T-helper 22 cell (primary cell): ENCODE data around the gene VSIG2.
A peak's percentile ranks its signal among the peaks of the same experiment; 100 is the strongest.

Experiments used
- DNase-seq: peaks from one replicate; pipeline ENCODE4 v3.0.0-alpha.2; 2020; ENCODE audit warnings: low read depth

VSIG2 gene

GRCh38 chr11:124763156-124763947 is 11.3 kb upstream of the VSIG2 start:
- peak; percentile 61 for DNase-seq

GRCh38 chr11:124762624-124763155 is 10.6 kb upstream of the VSIG2 start:
- no peak for DNase-seq

GRCh38 chr11:124762105-124762623 is 10.1 kb upstream of the VSIG2 start, which contains the start of gene ESAM:
Gene ESAM (minus strand): TSS chr11:124762290. CDS start chr11:124762154, 136 bp downstream.
- DNase-seq: peak; percentile 43

DNA sequence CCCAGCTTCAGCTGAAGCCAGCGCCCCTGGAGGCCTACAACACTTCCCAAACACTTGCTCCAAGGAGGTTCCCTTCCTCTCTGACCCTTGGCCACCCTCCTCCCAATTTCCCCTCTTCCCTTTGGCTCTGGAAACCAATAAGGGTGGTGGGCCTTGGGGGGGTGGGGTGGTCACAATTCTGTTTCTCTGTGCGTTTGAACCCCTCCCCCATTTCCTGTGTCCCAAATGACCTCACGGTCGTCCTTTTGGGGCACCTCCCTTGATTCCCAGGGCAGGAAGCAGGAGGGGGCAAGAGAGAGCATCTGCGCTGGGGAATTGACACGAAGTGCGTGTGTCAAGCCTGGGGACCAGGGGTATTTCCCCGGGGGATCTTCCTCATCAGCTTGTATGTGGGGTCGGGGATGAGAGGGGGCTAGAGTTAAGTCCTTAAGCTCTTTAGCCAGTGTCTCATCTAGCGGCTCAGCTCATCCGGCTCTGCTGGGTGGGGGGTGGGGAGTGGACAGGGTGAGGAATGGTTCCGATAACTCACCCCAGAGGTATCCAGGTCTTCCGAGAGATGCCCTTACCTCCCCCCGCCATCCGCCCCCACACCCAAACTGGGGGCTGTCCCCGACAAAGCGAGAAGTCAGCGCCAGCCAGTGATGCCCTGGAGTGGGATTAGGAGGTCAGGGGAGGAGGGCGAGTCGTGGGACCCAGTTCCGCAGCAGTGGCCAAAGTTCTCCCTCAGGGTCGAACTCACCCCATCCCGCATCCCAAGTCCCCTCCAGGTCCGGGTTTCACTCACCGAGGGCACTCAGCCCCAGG is 9.4 kb upstream of the VSIG2 start:
- DNase-seq: no peak

DNA sequence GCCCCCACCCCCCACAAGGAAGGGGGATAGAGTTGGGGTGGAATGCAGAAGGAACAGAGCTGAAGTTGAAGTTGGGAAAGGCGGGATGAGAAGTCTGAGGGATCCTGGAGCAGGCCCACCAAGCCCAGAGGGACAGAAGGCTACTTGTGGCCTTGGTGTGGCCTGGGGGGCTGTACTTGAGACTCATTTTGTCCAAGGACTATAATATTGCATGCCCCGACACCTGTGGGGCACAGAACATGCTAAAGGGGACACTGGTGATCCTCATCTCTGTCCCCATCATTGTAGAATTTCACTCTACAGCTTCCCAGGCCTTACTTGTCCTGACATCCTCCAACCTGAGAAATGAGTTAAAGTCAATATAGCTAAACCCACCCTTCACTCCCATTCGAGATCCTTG is 8.8 kb upstream of the VSIG2 start:
- no peak for DNase-seq

- DNase-seq: no peak
Observed at GRCh38 chr11:124760205-124760652, 8.2 kb upstream of the VSIG2 start.

GRCh38 chr11:124759266-124760204 is 7.5 kb upstream of the VSIG2 start:
- no peak for DNase-seq

- peak; percentile 39 for DNase-seq
Observed at GRCh38 chr11:124758355-124759265, 6.6 kb upstream of the VSIG2 start.

DNA sequence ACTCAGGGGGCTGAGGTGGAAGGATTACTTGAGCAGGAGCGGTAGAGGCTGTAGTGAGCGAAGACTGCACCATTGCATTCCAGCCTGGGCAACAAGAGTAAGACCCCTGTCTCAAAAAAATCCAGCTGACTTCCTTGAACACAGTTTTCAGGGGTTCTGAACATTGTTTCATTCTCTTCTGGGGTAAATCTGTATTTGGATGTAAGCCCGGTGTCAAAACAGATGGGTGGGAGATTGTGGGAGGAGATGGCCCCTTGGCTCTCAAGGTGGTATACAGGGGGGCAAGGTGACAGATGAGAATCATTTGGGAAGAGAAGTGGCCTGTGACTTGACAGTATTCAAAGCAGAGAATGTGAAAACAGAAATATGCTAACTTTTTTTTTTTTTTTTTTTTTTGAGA is 5.3 kb upstream of the VSIG2 start:
- DNase-seq: no peak

- no peak for DNase-seq
Observed at GRCh38 chr11:124756753-124757227, 4.7 kb upstream of the VSIG2 start.

DNA sequence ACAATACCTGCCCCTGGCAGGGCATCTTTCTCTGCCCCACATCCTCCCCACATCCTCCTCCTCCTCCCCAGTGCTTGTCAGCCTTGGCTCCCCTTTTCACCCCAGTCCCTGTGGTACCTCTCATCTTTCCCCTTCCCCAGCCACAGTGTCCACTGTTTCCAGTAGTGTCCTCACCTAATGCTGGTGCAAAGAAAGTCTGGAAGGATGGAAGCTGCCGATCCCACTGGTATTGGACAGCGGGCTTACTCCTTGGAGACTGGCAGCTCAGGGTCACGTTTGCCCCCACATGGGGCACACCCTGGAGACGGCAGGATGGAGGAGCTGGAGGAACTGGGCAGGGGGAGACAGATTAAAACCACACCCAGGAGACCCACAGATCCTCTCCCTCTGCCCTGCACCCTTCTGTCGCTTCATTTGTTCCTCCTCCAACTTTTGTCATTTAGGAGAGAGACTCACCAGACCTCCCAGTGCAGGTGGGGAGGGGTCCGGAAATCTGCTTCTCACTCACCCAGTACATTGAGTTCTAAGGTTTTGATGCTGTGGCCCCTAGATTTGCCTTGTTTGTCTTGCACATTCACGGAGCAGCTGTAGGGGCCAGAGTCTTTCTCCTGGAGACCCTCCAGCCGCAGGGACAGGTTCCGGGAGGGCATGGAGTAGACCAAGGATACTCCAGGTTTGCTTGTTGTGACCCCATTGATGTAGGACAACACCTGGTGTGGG is 4.1 kb upstream of the VSIG2 start:
- no peak for DNase-seq

- DNase-seq: no peak
Observed at GRCh38 chr11:124754710-124755109, 2.7 kb upstream of the VSIG2 start.

GRCh38 chr11:124754309-124754708 is 2.3 kb upstream of the VSIG2 start:
- DNase-seq: no peak

- DNase-seq: no peak
Observed at GRCh38 chr11:124753624-124754023, 1.6 kb upstream of the VSIG2 start.

- no peak for DNase-seq
Observed at GRCh38 chr11:124753205-124753604, 1.1 kb upstream of the VSIG2 start.

DNA sequence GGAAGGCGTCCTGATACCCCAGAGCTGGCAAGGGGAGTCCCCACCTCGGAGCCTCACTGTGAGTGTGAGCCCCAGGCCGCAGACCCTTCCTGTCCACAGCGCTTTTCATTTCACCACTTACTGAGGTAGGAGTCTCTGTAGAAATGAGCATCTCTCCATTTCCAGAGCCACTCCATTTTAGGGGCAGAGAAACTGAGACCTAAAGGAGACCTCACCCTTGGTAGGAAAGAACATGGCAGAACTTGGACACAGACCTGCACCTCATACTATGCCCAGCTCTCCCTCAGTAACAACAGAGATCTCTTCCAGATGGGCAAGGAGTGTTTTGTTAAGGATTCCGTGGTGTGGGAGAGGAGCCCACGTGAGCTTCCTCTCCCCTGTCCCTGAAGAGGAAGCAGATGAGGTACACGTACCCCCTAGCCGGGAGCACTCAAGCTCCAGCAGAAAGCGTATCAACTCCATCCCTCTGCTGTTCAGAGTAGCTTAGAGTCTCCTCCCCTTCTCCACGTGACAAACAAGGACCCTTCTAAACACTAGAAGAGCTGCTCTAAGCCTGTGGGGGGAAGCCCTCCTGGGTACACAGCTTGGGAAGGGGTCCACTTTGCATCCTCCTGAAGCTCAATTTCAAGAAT is 532 bp upstream of the VSIG2 start:
- DNase-seq: no peak

DNA sequence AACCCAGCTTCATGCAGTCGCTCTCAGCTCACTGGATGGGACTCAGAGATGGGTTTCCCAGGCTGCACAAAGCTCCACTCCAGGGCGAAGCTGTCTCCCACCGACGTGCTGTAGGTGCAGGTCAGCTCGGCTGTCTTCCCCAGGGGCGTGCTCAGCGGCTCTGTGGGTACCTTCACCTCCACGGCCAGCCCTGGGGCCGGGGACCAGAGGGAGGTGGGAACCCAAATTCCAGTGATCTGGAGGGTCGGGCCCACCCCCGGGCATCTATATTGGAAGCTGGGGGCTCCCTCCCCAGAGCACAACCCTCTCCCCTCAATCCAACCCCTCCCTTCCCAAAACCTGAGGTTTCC is 689 bp downstream of the VSIG2 start:
- no peak for DNase-seq

- no peak for DNase-seq
Observed at GRCh38 chr11:124749912-124750311, 2.1 kb downstream of the VSIG2 start.
